ENCODE data around the gene ECHS1.
"Not testable (repeated sequence)": the region's sequence is repeated elsewhere in the genome, so short reads cannot be mapped to it uniquely, and the experiment has no call there.

ECHS1 gene

DNA sequence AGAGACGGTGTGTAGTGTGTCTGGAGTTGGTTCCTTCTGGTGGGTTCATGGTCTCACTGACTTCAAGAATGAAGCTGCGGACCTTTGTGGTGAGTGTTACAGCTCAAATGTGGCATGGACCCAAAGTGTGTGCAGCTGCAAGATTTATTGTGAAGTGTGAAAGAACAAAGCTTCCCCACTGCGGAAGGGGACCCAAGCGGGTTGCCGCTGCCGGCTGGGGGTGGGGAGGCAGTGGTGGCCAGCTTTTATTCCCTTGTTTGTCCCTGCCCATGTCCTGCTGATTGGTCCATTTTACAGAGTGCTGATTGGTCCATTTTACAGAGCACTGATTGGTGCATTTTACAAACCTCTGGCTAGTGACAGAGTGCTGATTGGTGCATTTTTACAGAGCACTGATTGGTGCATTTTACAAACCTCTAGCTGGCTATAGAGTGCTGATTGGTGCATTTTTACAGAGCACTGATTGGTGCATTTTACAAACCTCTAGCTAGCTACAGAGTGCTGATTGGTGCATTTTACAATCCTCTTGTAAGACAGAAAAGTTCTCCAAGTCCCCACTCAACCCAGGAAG, 52.2 kb downstream of the ECHS1 start:
- DNase-seq, result not testable (repeated sequence)

DNA sequence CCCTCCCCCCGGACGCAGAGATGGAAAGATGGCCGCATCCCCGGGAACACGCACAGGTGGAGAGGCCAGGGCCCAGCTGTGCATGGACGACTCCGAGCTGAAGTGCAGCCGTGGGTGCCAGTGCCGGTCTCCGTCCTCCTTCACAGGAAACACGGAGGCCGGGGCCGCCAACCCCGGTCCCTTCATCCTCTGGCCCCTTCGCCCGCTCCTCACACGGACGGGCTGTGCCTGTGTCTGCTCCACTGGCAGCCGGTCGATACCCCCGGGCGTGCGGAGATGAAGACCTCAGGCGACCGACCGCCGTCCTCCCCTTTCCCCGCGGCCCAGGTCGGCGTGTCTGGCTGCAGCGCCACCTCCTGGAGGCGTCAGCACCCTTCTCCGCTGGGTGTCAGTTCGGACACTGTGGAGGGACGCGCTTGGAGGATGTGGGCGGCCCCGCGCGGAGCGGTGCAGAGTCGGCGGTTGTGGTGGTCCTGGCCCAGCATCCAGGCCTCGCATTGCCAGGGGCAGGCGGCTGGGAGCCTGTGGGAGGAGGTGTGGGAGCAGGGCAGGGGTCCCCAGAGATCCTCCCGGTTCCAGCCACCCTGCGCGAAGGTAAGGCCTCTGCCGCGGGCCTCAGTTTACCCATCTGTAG, 54.5 kb downstream of the ECHS1 start:
- no peak for DNase-seq

DNA sequence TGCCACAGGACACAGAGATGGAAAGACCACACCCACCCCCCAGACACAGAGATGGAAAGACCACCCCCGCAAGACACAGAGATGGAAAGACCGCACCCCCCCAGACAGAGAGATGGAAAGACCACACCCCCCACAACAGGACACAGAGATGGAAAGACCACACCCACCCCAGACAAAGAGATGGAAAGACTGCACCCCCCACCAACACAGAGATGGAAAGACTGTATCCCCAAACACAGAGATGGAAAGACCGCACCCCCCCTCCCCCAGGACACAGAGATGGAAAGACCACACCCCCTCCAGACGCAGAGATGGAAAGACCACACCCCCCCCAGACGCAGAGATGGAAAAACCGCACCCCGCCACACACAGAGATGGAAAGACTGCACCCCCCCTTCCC, 56.4 kb downstream of the ECHS1 start:
- DNase-seq, result no peak

DNA sequence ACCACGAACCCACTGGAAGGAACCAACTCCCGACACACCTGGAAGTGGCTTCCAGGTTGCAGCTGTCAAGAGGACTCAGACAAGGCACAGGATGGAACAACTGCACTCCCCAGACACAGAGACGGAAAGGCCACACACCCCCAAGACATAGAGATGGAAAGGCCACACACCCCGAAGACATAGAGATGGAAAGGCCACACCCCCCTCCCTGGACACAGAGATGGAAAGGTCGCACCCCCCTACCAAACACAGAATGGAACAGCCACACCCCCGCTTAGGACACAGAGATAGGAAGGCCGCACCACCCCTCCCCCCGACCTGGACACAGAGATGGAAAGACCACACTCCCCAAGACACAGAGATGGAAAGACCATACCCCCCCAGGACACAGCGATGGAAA, 56.9 kb downstream of the ECHS1 start:
- no peak for DNase-seq

DNA sequence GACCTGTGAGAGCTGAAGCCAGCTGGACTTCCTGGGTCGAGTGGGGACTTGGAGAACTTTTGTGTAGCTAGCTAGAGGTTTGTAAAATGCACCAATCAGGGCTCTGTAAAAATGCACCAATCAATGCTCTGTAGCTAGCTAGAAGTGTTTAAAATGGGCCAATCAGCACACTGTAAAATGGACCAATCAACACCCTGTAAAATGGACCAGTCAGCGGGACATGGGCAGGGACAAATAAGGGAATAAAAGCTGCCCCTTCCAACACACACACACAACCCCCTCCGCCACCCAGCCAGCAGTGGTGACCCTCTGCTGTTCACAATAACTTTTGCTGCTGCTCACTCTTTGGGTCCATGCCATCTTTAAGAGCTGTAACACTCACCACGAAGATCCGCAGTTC, 57.3 kb downstream of the ECHS1 start:
- no peak for DNase-seq

DNA sequence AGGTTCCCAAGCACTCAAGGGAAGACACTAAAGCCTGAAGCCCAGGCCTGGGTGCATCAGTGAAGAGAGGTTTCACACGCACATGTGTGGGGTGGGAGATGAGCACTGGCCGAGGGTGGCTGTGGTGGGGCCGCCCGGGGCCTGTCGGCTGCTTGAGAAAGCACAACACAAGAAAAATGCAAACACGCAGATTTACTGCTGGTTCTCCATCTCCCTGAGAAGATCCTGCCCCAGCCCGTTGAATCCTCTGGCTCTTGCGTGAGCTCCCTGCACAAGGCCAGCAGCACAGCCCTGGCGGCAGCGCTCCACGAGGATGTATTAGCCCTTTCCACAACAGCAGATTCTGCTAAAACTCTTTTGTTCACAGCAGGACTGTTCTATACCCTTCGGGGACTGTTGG, 58.2 kb downstream of the ECHS1 start:
- no peak for DNase-seq

DNA sequence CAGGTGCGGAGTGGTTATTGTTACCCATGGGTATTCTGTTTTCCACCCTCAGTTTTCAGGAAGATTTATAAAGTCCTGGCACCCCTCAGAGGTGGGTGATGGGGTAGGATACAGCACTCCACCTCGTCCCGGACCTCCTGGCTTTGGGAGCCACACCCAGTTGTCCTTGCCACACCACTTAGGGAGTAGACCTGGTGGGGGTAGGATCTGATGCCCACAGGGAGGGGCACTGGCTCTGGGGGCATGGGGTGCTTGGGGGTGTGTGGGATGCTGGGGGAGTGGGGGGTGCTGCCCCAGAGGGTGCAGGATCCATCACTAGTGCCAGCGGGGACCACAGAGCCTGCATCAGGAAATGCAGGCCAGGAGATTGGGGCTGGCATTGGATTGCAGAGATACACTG, 60.0 kb downstream of the ECHS1 start:
- no peak for DNase-seq

DNA sequence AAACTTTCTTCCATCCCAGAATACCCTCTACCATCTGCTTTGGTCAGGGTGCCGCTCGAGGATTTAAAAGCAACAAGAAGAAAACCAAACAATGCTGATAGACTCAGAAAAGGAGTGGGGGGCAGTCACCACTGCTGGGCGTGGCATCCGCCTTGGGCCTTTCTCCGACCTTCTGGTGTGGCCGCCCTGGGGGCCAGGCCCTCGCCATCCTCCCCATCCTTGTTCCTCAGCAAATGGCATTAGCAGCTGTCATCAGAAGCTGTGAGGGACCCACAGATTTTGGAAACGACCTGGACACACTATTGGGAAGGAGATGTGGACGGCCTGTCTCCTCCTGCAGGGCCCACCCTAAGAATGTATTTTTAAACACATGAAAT, 60.4 kb downstream of the ECHS1 start:
- DNase-seq, result no peak

All from 8988T (cell line).